Stimulated activated CD4-positive, alpha-beta T cell treated with anti-CD3 and anti-CD28 coated beads, TNF-alpha, amount 100 ng/mL, for 24 hours (primary cell): Measurements from ENCODE around the gene PDS5A.
"Not testable (repeated sequence)": the region's sequence is repeated elsewhere in the genome, so short reads cannot be mapped to it uniquely, and the experiment has no call there.

Experiments used
- DNase-seq, 3 experiments: peaks; one replicate each; pipeline ENCODE4 v3.0.0-alpha.2; 2020; ENCODE audit warnings: low read depth in 3 of 3

The PDS5A gene

GRCh38 chr4:39977489-39978377, at the start of gene PDS5A:
Gene PDS5A (minus strand): TSS chr4:39977911. CDS start chr4:39976577, 1,334 bp downstream.
- peak; percentile 77 to 88 (median 80) for DNase-seq

GRCh38 chr4:40024049-40024448, 46.3 kb upstream of the PDS5A start:
- not testable (repeated sequence) for DNase-seq

GRCh38 chr4:40021116-40021515, 43.4 kb upstream of the PDS5A start:
- DNase-seq, result not testable (repeated sequence)

DNA sequence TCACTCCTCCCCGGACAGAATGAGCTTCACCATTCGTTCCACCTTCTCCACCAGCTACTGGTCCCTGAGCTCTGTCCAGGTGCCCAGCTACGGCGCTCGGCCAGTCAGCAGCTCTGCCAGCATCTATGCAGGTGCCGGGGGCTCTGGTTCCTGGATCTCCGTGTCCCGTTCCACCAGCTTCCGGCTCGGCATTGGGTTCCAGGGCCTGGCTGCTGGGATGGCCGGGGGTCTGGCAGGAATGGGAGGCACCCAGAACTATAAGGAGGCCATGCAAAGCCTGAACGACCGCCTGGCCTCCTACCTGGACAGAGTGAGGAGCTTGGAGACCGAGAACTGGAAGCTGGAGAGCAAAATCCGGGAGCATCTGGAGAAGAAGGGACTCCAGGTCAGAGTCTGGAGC, 42.5 kb upstream of the PDS5A start:
- DNase-seq, result no peak

GRCh38 chr4:40016007-40016406, 38.3 kb upstream of the PDS5A start:
- no peak for DNase-seq

DNA sequence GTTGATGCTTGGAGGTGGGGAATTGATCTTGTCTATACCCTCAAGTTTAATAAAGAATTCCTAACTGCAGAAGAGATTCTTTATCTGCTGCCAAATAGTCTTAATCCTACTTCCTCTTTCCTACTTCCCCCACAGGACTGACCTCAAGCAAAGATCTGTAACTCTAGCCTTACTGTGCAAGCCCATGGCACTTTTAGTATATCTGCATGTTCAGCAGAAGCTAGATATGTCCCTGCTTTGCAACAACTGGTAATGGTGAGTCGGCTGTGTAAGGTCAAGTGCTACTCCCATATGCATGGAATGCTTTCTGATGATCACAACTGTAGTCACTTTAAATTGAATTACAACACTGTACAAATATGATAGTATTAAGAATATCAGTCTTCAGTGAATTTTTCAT, 26.3 kb upstream of the PDS5A start:
- no peak for DNase-seq

- DNase-seq, result no peak
These were observed 23.0 kb upstream of the PDS5A start for GRCh38 chr4:40000711-40001110.

GRCh38 chr4:39998659-39999345, 21.1 kb upstream of the PDS5A start:
- no peak for DNase-seq

DNA sequence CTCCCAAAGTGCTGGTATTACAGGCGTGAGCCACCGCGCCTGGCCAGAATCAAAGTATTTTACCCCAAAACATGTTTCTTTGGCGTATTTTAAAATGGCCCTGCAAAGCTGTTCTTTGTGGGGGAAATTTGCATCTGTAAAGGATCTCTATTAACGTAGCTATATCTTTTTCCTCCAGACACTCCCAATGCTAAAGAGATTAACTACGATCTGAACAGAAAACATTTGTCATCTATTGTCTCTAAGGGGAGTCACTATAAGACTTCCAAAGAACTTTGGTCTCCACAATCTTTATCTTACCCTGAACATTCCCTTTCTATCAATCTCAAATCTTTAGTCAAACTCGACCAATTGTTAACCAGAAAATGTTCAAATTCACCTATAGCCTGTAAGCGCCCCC, 19.1 kb upstream of the PDS5A start:
- no peak for DNase-seq

DNA sequence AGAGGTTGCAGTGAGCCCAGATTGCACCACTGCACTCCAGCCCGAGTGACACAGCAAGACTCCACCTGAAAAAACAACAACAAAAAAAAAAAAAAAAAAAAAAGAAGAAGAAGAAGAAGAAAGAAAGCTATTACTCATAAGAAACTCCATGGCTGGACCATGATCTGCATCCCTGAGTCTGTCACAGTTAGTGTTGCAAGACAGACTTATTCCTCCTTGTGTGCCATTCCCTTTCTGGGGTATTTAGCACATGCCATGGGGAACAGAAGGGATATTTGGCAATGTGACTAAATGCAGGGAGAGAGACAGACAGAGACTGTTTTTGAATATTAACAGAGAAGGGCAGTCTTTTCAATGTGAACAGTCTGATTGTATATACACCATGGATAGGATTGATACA, 16.7 kb upstream of the PDS5A start:
- no peak for DNase-seq

GRCh38 chr4:39989381-39989780, 11.7 kb upstream of the PDS5A start:
- not testable (repeated sequence) for DNase-seq

- DNase-seq, result no peak
These were observed 9.8 kb upstream of the PDS5A start for GRCh38 chr4:39987485-39987884.

GRCh38 chr4:39978904-39979303, 1.2 kb upstream of the PDS5A start:
- DNase-seq, result no peak

DNA sequence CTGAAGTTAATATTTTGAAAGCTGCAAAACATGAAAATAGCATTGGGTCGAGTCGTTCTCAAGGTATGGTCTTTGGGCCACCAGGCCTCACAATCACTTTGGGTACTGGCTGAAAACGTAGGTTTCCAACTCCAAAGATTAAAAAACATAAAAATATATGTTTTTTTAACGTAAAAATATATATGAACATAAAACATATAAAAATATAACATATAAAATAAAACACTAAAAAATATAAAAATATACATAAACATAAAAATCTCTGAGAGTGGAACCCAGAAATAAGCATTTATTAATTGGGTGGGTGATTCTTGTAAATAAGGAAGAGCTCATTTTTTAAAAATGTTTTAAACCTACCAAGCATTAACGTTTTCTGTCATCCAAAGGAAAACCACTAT, 666 bp upstream of the PDS5A start:
- DNase-seq, result no peak

DNA sequence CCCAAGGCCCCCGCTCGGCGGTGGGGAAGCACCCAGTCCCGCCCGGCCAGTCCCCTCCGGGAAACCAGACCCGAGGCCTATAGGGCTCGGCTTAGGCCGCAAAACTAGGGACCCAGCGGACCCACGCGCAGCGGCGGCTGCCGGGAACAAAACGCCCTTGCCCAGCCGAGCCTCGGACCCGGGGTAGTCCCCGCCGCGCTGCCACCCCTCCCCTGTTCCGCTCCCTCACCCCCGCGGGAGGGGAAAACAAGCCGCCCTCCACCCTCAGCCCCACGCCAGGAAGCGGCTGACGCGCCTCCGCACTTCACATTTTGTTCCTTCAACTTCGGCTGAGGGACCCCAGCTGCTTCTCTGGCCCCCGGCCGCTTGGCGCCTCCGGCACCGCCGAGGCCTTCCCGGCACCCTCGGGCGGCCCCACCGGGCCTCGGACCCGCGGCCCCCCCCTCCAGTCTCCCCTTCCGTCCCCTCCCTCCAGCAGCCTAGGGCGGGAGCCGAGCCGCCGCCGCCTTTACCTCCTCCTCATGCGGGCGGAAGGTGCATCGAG, 694 bp downstream of the PDS5A start:
- DNase-seq, result peak; percentile 20 to 56 (median 40)

DNA sequence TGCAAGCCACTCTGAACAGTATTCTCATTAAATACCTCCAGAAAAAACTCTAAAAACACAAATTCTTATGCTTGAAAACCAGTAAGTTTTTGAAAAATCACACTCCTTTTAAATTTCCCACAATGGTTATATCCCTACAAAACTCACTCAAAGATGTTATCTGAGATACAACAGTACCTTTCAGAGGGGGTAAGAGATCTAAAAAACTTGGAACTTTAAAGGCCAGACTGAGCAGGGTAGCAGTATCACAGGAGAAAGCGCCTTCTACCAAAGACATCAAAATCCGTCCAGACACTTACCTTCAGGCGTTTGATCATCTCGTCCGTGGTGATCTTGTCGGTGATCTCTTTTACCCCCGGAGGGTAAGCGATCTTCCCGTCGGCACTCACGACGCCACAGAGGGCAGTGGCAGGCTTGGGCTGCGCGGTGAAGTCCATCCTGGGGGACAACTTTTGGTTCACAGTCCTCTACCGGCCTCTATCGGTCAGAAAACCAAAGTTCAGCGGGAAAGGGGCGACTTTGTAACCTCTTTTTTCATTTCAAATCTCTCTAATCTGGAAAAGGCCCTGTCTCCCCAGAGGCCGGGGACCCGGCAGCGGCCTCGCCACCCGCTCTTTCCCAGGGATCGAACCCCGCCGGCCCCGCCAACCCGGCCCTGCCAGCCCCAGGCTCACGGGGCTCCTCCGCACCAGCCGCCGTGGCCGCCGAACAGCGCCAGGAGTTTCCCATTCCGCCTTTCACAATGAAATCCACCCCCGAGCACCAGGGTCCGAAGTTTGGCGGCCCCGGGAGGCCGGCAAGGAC, 1.4 kb downstream of the PDS5A start:
- DNase-seq, result peak; percentile 29 to 59 (median 51)

DNA sequence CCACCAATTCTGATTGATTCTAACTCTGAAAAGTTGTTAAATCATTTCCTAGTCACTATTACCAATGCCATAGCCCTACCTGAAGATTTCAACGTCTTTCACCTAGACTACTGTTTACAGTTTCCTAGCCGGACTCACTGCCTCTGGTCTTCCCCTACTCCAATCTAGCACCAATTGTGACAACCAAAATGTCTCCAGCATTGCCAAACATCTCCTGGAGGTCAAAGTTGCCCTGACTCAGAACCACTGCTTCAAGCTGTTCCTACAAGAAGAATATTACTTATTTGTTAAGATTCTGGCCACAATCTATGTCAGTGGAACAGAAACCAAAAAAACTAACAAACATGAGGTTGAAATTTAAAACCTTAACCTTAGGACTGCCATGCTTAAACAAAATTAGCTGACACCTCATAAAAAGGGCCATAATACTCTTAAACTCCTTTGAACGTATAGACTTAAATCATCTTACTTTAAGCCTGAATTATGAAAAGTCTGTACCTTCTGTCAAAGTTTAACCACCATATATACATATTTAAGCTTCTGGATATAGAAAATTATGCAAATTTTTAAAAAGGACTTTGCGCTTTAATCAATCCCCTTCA, 2.1 kb downstream of the PDS5A start:
- DNase-seq, result no peak

- DNase-seq, result not testable (repeated sequence)
These were observed 4.7 kb downstream of the PDS5A start for GRCh38 chr4:39973052-39973451.

DNA sequence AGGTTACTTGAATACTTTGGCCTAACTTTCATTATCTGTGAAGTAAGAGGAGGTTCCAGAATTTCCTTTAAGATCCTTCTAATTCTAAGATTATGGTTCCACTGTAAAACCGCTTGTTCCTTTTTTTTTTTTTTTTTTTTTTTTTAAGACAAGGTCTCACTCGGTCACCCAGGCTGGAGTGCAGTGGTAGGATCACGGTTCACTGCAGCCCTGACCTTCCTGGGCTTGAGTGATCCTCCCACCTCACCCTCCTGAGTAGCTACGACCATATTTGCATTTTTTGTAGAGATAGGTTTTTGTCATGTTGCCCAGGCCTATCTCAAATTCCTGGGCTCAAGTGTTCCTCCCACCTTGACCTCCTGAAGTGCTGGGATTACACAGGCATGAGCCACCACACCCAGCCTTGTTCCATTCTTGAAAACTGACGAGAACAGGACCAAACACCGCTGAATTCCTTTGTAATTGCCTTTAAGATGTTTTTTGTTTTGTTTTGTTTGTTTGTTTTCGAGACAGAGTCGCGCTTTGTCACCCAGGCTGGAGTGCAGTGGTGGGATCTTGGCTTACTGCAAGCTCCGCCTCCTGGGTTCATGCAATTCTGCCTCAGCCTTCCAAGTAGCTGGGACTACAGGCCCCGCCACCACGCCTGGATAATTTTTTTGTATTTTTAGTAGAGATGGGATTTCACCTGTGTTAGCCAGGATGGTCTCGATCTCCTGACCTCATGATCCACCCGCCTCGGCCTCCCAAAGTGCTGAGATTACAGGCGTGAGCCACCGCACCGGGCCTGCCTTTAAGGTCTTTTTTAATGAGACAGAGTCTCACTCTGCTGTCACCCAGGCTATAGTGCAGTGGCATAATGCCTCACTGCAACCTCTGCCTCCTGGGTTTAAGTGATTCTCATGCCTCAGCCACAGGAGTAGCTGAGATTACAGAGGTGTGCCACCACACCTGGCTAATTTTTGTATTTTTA, 6.8 kb downstream of the PDS5A start:
- no peak for DNase-seq

DNA sequence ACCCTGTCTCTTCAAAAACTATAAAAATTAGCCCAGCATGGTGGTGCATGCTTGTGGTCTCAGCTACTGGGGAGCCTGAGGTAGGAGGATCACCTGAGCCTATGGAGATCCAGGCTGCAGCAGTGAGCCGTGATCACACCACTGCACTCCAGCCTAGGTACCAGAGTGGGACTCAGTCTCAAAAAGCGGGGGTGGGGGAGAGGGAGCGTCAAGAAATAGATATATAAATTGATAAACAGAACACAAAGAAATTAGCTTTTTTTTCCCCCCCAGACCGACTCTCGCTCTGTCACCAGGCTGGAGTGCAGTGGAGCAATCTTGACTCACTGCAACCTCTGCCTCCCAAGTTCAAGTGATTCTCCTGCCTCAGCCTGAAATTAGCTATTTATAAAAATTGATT, 14.1 kb downstream of the PDS5A start:
- DNase-seq, result no peak
